GM12878 (cell line): ENCODE measurements around the gene YWHAQ.

Experiments
- CREM ChIP-seq: IDR thresholded peaks from 2 replicates; pipeline ENCODE4 v1.6.1; 2014; ENCODE audit warnings: antibody characterized with exemption, low read depth
- CTCF ChIP-seq, 3 experiments: IDR thresholded peaks in 2 of 3; conservative IDR thresholded peaks in 1 of 3; 2 replicates each; pipeline ENCODE4 v1.5.1; 2011; ENCODE audit warnings: low read depth in 3 of 3, low read length in 3 of 3, mild to moderate bottlenecking in 3 of 3, control low read depth in 2 of 3, moderate library complexity in 2 of 3, inconsistent platforms in 1 of 3, mixed read lengths in 1 of 3; ENCODE audit not compliant: control insufficient read depth in 2 of 3, insufficient read depth in 1 of 3; ENCODE audit errors: extremely low read depth in 1 of 3
- ELK1 ChIP-seq: IDR thresholded peaks from 2 replicates; pipeline ENCODE4 v1.6.1; 2012; ENCODE audit warnings: low read depth, low read length, improper control_type of control experiment
- EP300 ChIP-seq, 2 experiments: fragments of 150-350 bp in 1 of 2; IDR thresholded peaks; 2 replicates each; pipeline ENCODE4 v1.6.1; 2011 to 2012; ENCODE audit warnings: low read depth in 2 of 2, low read length in 2 of 2, borderline replicate concordance in 1 of 2, improper control_type of control experiment in 1 of 2, inconsistent platforms in 1 of 2; ENCODE audit not compliant: control insufficient read depth in 1 of 2
- IKZF2 ChIP-seq, 2 experiments: fragments of 450-650 bp; IDR thresholded peaks; 2 replicates each; pipeline ENCODE4 v1.6.1; 2017; ENCODE audit warnings: mild to moderate bottlenecking in 2 of 2, moderate library complexity in 2 of 2
- JUND ChIP-seq: IDR thresholded peaks from 2 replicates; pipeline ENCODE4 v1.6.1; 2012; ENCODE audit warnings: low read depth, mild to moderate bottlenecking, low read length, improper control_type of control experiment, moderate library complexity
- MTA3 ChIP-seq: IDR thresholded peaks from 2 replicates; pipeline ENCODE4 v1.6.1; 2012; ENCODE audit warnings: low read length, inconsistent platforms, borderline replicate concordance
- NBN ChIP-seq: fragments of 450-650 bp; IDR thresholded peaks from 2 replicates; pipeline ENCODE4 v1.6.1; 2016
- NFYA ChIP-seq: IDR thresholded peaks from 2 replicates; pipeline ENCODE4 v1.6.1; 2011; ENCODE audit warnings: low read depth, mild to moderate bottlenecking, low read length, improper control_type of control experiment, borderline replicate concordance
- NRF1 ChIP-seq: conservative IDR thresholded peaks from 2 replicates; pipeline ENCODE4 v1.6.1; 2011; ENCODE audit warnings: mild to moderate bottlenecking, low read depth, low read length, improper control_type of control experiment
- POLR2A ChIP-seq: IDR thresholded peaks from 2 replicates; pipeline ENCODE4 v1.6.1; 2011; ENCODE audit warnings: low read depth, mild to moderate bottlenecking, low read length
- TAF1 ChIP-seq: IDR thresholded peaks from 2 replicates; pipeline ENCODE4 v1.6.1; 2011; ENCODE audit warnings: mild to moderate bottlenecking, low read depth, low read length, borderline replicate concordance

GRCh38 chr2:9558948-9559381 lies 71.8 kb downstream of the YWHAQ start:
- no peak for TF ChIP-seq POLR2A
- TF ChIP-seq MTA3: no peak
- no peak for TF ChIP-seq EP300 (IDR thresholded peaks at IDR 0.05; ENCODE audit: borderline replicate concordance in 1 of 2, control insufficient read depth in 1 of 2, low read depth in 2 of 2, low read length in 2 of 2)
- no peak for TF ChIP-seq CTCF (IDR thresholded peaks at IDR 0.05 in 2 of 3, conservative IDR thresholded peaks at IDR 0.05 in 1 of 3; ENCODE audit: control insufficient read depth in 2 of 3, extremely low read depth in 1 of 3, insufficient read depth in 1 of 3, low read depth in 3 of 3, low read length in 3 of 3)
- TF ChIP-seq NRF1: no peak
- no peak for TF ChIP-seq JUND
- no peak for TF ChIP-seq IKZF2 (IDR thresholded peaks at IDR 0.05)
- TF ChIP-seq NBN: no peak
- no peak for TF ChIP-seq CREM
- TF ChIP-seq NFYA: no peak
- TF ChIP-seq ELK1: no peak
- no peak for TF ChIP-seq TAF1
